CD4-positive, alpha-beta T cell (primary cell): Measurements from ENCODE around the gene DLG5. TPM values are rescaled to one million over a fixed set of nuclear protein-coding genes. Genes with fewer than 3 reads are reported as not detected.
A peak's percentile ranks its signal among the peaks of the same experiment; 100 is the strongest.

Source experiments
- ATAC-seq: fragments of 200-7000 bp; cut with Tn5 transposase; one replicate; pipeline ENCODE4 v1.10.0; 2022; ENCODE audit warnings: mild to moderate bottlenecking; ENCODE audit not compliant: poor library complexity
- CTCF ChIA-PET: fragments of 350-600 bp; sonication (Branson Sonifier 250); formaldehyde crosslinking; loops from one replicate; lab custom pipeline; 2021; ENCODE audit warnings: antibody characterized with exemption, inconsistent platforms; lab: Charles Lee
- POLR2A ChIA-PET: fragments of 350-600 bp; sonication (Branson Sonifier 250); formaldehyde crosslinking; loops from one replicate; lab custom pipeline; 2021; ENCODE audit warnings: antibody characterized with exemption, inconsistent platforms; lab: Charles Lee
- DNase-seq, 14 experiments: peaks; one replicate each; pipeline ENCODE4 v3.0.0-alpha.2; 2013 to 2020; ENCODE audit warnings: mixed read lengths in 2 of 14
- H3K27ac ChIP-seq, 2 donors: one replicate each; pipeline versions ENCODE4 v1.5.1 to v1.7.0; 2013; ENCODE audit warnings: low read length in 2 of 2, low read depth in 1 of 2, mild to moderate bottlenecking in 1 of 2
- H3K27me3 ChIP-seq, 2 experiments: 1 replicate in 1 of 2; 2 replicates in 1 of 2; pipeline versions ENCODE4 v1.6.1 to v1.7.0; 2013; ENCODE audit warnings: low read length in 2 of 2, control low read depth in 1 of 2, mild to moderate bottlenecking in 1 of 2, moderate library complexity in 1 of 2; ENCODE audit not compliant: insufficient read depth in 2 of 2, control insufficient read depth in 1 of 2
- H3K36me3 ChIP-seq: one replicate; pipeline ENCODE4 v1.6.1; 2013; ENCODE audit warnings: low read length, control low read depth; ENCODE audit not compliant: insufficient read depth
- H3K4me1 ChIP-seq: one replicate; pipeline ENCODE4 v1.6.1; 2013; ENCODE audit warnings: low read length, control low read depth; ENCODE audit not compliant: insufficient read depth
- H3K4me3 ChIP-seq: one replicate; pipeline ENCODE4 v1.5.1; 2013; ENCODE audit warnings: mild to moderate bottlenecking, low read length, moderate library complexity
- H3K9me3 ChIP-seq, 2 experiments: 1 replicate in 1 of 2; 2 replicates in 1 of 2; pipeline versions ENCODE4 v1.6.1 to v1.7.0; 2013; ENCODE audit warnings: low read length in 2 of 2, mild to moderate bottlenecking in 2 of 2, control low read depth in 1 of 2, moderate library complexity in 1 of 2; ENCODE audit not compliant: control insufficient read depth in 1 of 2, insufficient read depth in 1 of 2
- H3K27ac Mint-ChIP-seq: one replicate; pipeline ENCODE4 v1.8.0; 2020; ENCODE audit warnings: mixed read lengths
- H3K27me3 Mint-ChIP-seq: one replicate; pipeline ENCODE4 v1.8.0; 2021; ENCODE audit warnings: mixed read lengths
- H3K36me3 Mint-ChIP-seq: one replicate; pipeline ENCODE4 v1.8.0; 2021; ENCODE audit warnings: low read depth, mixed read lengths
- H3K4me1 Mint-ChIP-seq: one replicate; pipeline ENCODE4 v1.8.0; 2021; ENCODE audit warnings: low read depth, mixed read lengths
- H3K4me3 Mint-ChIP-seq: one replicate; pipeline ENCODE4 v1.8.0; 2020; ENCODE audit warnings: mild to moderate bottlenecking, mixed read lengths
- H3K9me3 Mint-ChIP-seq: one replicate; pipeline ENCODE4 v1.8.0; 2020; ENCODE audit warnings: mixed read lengths
- intact Hi-C, 2 experiments: fragments of 100-400 bp; cut with DNase I in 1 of 2; cut with micrococcal nuclease in 1 of 2; formaldehyde crosslinking; loops; one replicate each; pipeline versions ENCODE4 v1.15.1 to v1.9.0; 2023 to 2025; cut with DNase I, micrococcal nuclease
- total RNA-seq, 174 experiments: library from RNA in 2 of 174; stranded (reverse) in 2 of 174; gene quantifications; one replicate each; pipeline ENCODE4 v1.2.3 and lab custom pipeline; 2021 to 2026
- TF ChIP-seq, protein P1 (sequence below): fragments of 200-600 bp; IDR thresholded peaks from one replicate; pipeline ENCODE4 v1.8.0; 2022; ENCODE audit warnings: antibody characterized with exemption, mild to moderate bottlenecking

DLG5 gene
- total RNA-seq, 2 experiments from 2014 or later, result 7.1 to 7.4 TPM

DNA sequence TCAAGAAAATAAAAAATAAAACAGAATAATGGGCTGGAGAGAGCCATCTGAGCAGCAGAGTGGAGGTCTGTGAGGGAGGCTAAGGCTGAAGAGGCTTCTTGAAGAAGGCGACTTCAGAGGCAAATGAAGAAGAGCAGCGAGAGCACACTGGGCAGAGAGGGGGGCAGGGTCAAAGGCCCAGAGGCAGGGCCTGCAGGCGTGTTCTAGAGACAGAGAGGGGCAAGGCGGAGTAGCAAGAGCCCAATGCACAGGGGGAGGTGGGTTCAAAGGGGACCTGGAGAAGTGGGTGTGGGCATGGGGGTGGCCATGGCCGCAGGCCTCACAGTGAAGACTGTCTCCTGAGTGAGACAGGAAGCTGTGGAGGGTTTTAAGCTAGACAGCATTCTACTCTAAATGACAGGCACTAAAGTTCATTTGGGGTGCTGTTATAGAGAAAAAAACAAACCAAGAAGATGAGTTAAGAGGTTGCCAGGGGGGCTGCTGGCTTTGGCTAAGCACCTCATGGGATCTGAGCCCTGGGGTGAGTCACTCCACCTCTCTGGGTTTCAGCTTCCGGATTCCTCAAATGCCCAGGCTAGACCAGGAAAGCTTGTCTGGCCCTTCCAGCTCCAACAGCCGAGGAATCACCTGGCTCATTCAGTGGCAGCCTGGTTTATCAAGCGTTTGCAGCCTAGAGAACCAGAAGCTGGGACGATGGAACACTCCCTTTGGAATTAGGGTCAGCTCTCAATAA, 81.7 kb downstream of the DLG5 start:
- Mint-ChIP-seq H3K27me3 (no peaks in the 10 kb centered on the region), H3K4me1 (no peaks in the 10 kb centered on the region), H3K4me3 (no peak overlapping the region), H3K9me3 (no peaks in the 10 kb centered on the region), H3K27ac (no peak overlapping the region), H3K36me3 (no peaks in the 10 kb centered on the region)
- DNase-seq (no peak), ATAC-seq (peak; percentile 48)
- Histone ChIP-seq H3K4me3 (no peak overlapping the region), H3K4me1 (peaks cover 4% of the 10 kb centered on the region), H3K36me3 (no peaks in the 10 kb centered on the region), H3K9me3 (no peaks in the 10 kb centered on the region), H3K27me3 (no peaks in the 10 kb centered on the region), H3K27ac (no peak overlapping the region)
- CTCF ChIA-PET, result no interaction called here
- POLR2A ChIA-PET, result interaction anchor here (1.1 kb wide), 1 partner anchor 9 kb away, joined by 5 read pairs; no protein-coding TSS in a partner anchor
- intact Hi-C loops, result loop anchor here in 1 of 2 experiments (5.0 kb wide), 1 partner anchor 1352 kb away; no protein-coding TSS in a partner anchor
- TF ChIP-seq, protein P1, sequence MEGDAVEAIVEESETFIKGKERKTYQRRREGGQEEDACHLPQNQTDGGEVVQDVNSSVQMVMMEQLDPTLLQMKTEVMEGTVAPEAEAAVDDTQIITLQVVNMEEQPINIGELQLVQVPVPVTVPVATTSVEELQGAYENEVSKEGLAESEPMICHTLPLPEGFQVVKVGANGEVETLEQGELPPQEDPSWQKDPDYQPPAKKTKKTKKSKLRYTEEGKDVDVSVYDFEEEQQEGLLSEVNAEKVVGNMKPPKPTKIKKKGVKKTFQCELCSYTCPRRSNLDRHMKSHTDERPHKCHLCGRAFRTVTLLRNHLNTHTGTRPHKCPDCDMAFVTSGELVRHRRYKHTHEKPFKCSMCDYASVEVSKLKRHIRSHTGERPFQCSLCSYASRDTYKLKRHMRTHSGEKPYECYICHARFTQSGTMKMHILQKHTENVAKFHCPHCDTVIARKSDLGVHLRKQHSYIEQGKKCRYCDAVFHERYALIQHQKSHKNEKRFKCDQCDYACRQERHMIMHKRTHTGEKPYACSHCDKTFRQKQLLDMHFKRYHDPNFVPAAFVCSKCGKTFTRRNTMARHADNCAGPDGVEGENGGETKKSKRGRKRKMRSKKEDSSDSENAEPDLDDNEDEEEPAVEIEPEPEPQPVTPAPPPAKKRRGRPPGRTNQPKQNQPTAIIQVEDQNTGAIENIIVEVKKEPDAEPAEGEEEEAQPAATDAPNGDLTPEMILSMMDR, result no peak

DNA sequence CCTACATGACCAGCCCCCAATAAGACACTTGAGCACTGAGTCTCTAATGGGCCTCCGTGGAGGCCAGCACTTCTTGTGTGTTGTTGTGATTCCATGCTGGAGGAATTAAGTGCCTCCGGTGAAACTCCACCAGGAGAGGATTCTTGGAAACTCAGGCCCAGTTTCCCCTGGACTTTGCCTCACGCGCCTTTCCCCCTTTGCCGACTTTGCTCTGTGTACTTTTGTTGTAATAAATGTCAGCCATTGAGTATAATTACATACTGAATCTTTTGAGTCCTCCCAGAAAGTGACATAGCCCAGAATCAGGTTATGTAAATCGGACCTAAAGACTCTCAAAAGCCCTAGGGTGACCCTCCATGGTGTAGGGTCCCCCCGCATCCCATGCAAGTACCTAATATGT, 82.4 kb downstream of the DLG5 start:
- Histone ChIP-seq H3K4me3 (no peak overlapping the region), H3K27me3 (no peaks in the 10 kb centered on the region), H3K9me3 (no peaks in the 10 kb centered on the region), H3K36me3 (no peaks in the 10 kb centered on the region), H3K27ac (no peak overlapping the region), H3K4me1 (peaks cover 4% of the 10 kb centered on the region)
- TF ChIP-seq, protein P1, result no peak
- ATAC-seq (no peak), DNase-seq (no peak)
- ChIA-PET CTCF (no interaction called here), POLR2A (no interaction called here)
- Mint-ChIP-seq H3K9me3 (no peaks in the 10 kb centered on the region), H3K4me1 (no peaks in the 10 kb centered on the region), H3K4me3 (no peak overlapping the region), H3K27me3 (no peaks in the 10 kb centered on the region), H3K27ac (no peak overlapping the region), H3K36me3 (no peaks in the 10 kb centered on the region)
- intact Hi-C loops, result no loop called here

DNA sequence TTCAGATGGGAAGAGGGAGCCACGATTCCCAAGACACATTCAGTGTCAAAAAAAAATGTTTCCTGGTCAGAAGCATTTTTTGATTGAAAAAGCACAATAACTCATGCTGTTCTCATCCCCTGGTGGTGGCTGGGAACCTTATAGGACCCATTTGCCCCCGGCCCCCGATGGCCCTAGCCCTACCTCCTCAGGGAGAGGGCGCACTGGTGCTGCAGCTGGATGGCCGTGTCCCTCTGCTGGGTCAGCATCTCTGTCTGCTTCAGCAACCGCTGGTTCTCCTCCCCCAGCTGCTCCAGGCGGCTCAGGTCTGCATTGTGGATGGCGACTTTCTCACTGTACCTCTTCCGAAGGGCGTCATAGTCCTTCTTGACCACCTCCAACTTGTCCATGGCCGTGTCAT, 83.3 kb downstream of the DLG5 start:
- H3K4me1 Mint-ChIP-seq, result no peaks in the 10 kb centered on the region
- ChIA-PET CTCF (no interaction called here), POLR2A (no interaction called here)
- H3K27me3 ChIP-seq, result no peaks in the 10 kb centered on the region
- no peaks in the 10 kb centered on the region for H3K9me3 ChIP-seq
- TF ChIP-seq, protein P1, result no peak
- H3K27me3 Mint-ChIP-seq, result no peaks in the 10 kb centered on the region
- H3K4me3 ChIP-seq, result no peak overlapping the region
- ATAC-seq (no peak), DNase-seq (no peak)
- no peak overlapping the region for H3K27ac Mint-ChIP-seq
- no peaks in the 10 kb centered on the region for H3K36me3 ChIP-seq
- intact Hi-C loops, result no loop called here
- no peak overlapping the region for H3K27ac ChIP-seq
- H3K4me1 ChIP-seq, result peaks cover 4% of the 10 kb centered on the region
- H3K36me3 Mint-ChIP-seq, result no peaks in the 10 kb centered on the region
- H3K4me3 Mint-ChIP-seq, result no peak overlapping the region
- no peaks in the 10 kb centered on the region for H3K9me3 Mint-ChIP-seq
